Activated T-helper 2 cell treated with anti-CD3 and anti-CD28 coated beads, Interferon-gamma antibody, Interleukin-2, Interleukin-4, amounts not matched to agents 10 μg/mL and 5 μg/mL and 100 μg/mL, durations not matched to agents 14 hours and 24 hours and 36 hours (primary cell): ENCODE data around the gene ZNF429. TPM values are rescaled to one million over a fixed set of nuclear protein-coding genes. Genes with fewer than 3 reads are reported as not detected.
"Not testable (repeated sequence)": the region's sequence is repeated elsewhere in the genome, so short reads cannot be mapped to it uniquely, and the experiment has no call there.

Source experiments
- DNase-seq: peaks from one replicate; pipeline ENCODE4 v3.0.0; 2021; ENCODE audit warnings: low spot score
- H3K27ac Mint-ChIP-seq: one replicate; pipeline ENCODE4 v1.8.0; 2021; ENCODE audit warnings: mixed read lengths
- H3K27me3 Mint-ChIP-seq: one replicate; pipeline ENCODE4 v1.8.0; 2021; ENCODE audit warnings: low read depth, mixed read lengths
- H3K36me3 Mint-ChIP-seq: one replicate; pipeline ENCODE4 v1.8.0; 2021; ENCODE audit warnings: low read depth, mixed read lengths
- H3K4me1 Mint-ChIP-seq: one replicate; pipeline ENCODE4 v1.8.0; 2021; ENCODE audit warnings: low read depth, mixed read lengths
- H3K4me3 Mint-ChIP-seq: one replicate; pipeline ENCODE4 v1.8.0; 2021; ENCODE audit warnings: low read depth, mild to moderate bottlenecking, moderate library complexity, mixed read lengths
- H3K9me3 Mint-ChIP-seq: one replicate; pipeline ENCODE4 v1.8.0; 2021; ENCODE audit warnings: mixed read lengths
- intact Hi-C: fragments of 100-400 bp; cut with micrococcal nuclease; formaldehyde crosslinking; loops from one replicate; pipeline ENCODE4 v1.15.1; 2023
- total RNA-seq: library from RNA; stranded (reverse); gene quantifications from 2 replicates; pipeline ENCODE4 v1.2.3, GENCODE V29; 2022

ZNF429 gene
- total RNA-seq, 1 donor from 2014 or later = 5.0 TPM

DNA sequence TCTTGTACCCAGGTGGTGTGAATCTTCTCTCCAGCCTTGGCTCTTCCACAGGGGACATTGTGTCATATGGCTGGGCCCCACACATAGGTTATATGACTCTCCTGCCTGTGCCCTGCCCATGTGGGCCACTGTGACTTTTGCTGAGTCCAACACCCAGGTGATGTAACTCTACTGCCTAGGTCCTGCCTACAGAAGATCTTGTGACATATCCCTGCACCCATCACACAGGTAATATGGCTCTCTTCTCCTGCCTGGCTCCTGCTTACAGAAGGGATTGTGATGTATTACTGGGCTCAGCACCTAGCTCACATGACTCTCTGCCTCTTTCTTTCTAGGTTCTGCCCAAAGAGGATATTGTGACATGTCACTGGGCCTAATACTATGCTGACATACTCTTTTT lies 19.5 kb upstream of the ZNF429 start:
- Mint-ChIP-seq H3K27ac (no peak overlapping the region), H3K27me3 (no peaks in the 10 kb centered on the region), H3K4me1 (no peaks in the 10 kb centered on the region), H3K4me3 (no peak overlapping the region), H3K9me3 (peaks cover 56% of the 10 kb centered on the region), H3K36me3 (peaks cover 6% of the 10 kb centered on the region)
- intact Hi-C loops = no loop called here
- DNase-seq = no peak

DNA sequence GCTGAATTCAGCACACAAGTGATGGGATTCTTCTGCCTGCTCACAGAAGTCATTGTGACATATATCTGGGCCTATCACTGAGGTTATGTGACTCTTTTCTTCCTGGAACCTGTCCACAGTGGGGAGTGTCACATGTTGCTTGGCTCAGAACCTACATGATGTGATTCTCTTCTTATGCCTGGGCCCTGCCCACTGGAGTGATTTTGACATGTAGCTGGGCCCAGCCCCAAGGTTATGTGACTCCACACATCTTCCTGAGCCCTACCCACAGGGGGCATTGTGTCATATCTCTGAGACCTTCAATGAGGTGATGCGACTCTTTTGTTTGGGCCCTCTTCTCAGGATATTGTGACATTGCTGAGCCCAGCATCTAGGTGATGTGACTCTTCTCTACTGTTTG lies 17.4 kb upstream of the ZNF429 start:
- H3K9me3 Mint-ChIP-seq = peaks cover 62% of the 10 kb centered on the region
- H3K4me1 Mint-ChIP-seq = no peaks in the 10 kb centered on the region
- H3K27me3 Mint-ChIP-seq = no peaks in the 10 kb centered on the region
- intact Hi-C loops = no loop called here
- DNase-seq = no peak
- H3K36me3 Mint-ChIP-seq = peaks cover 9% of the 10 kb centered on the region
- no peak overlapping the region for H3K4me3 Mint-ChIP-seq
- H3K27ac Mint-ChIP-seq = no peak overlapping the region

DNA sequence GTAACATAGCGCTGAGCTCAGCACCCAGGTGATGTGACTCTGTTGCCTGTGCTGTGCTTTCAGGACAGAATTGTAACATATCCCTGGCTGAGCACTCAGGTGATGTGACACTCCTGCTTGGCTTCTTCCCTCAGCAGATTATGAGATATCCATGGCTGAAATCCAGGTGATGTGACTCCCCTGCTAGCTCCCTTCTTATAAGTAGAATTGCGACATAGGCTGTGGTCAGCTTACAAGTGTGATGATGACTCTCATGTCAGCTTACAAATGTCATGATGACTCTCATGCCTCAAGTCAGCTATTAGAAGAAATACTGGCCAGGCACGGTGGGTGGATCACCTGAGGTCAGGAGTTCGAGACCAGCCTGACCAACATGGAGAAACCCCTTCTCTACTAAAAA lies 14.3 kb upstream of the ZNF429 start:
- no peaks in the 10 kb centered on the region for H3K27me3 Mint-ChIP-seq
- DNase-seq = no peak
- intact Hi-C loops = no loop called here
- peaks cover 64% of the 10 kb centered on the region for H3K9me3 Mint-ChIP-seq
- H3K36me3 Mint-ChIP-seq = peaks cover 6% of the 10 kb centered on the region
- no peaks in the 10 kb centered on the region for H3K4me1 Mint-ChIP-seq
- no peak overlapping the region for H3K4me3 Mint-ChIP-seq
- H3K27ac Mint-ChIP-seq = no peak overlapping the region

GRCh38 chr19:21492947-21493906 lies 12.2 kb upstream of the ZNF429 start:
- no peak overlapping the region for H3K4me3 Mint-ChIP-seq
- H3K4me1 Mint-ChIP-seq = no peaks in the 10 kb centered on the region
- DNase-seq = no peak
- H3K27me3 Mint-ChIP-seq = no peaks in the 10 kb centered on the region
- no peak overlapping the region for H3K27ac Mint-ChIP-seq
- peaks cover 74% of the 10 kb centered on the region for H3K9me3 Mint-ChIP-seq
- intact Hi-C loops = no loop called here
- H3K36me3 Mint-ChIP-seq = peaks cover 8% of the 10 kb centered on the region

- Mint-ChIP-seq H3K27ac (no peak overlapping the region), H3K4me3 (no peak overlapping the region), H3K36me3 (peaks cover 8% of the 10 kb centered on the region), H3K4me1 (no peaks in the 10 kb centered on the region), H3K9me3 (peaks cover 57% of the 10 kb centered on the region), H3K27me3 (no peaks in the 10 kb centered on the region)
- intact Hi-C loops = no loop called here
- DNase-seq = no peak
Observed at GRCh38 chr19:21496876-21497275, 8.5 kb upstream of the ZNF429 start.

- no peak overlapping the region for H3K4me3 Mint-ChIP-seq
- peaks cover 6% of the 10 kb centered on the region for H3K36me3 Mint-ChIP-seq
- peaks cover 51% of the 10 kb centered on the region for H3K9me3 Mint-ChIP-seq
- DNase-seq = no peak
- H3K4me1 Mint-ChIP-seq = no peaks in the 10 kb centered on the region
- intact Hi-C loops = no loop called here
- H3K27ac Mint-ChIP-seq = no peak overlapping the region
- no peaks in the 10 kb centered on the region for H3K27me3 Mint-ChIP-seq
Observed at GRCh38 chr19:21498651-21499050, 6.8 kb upstream of the ZNF429 start.

DNA sequence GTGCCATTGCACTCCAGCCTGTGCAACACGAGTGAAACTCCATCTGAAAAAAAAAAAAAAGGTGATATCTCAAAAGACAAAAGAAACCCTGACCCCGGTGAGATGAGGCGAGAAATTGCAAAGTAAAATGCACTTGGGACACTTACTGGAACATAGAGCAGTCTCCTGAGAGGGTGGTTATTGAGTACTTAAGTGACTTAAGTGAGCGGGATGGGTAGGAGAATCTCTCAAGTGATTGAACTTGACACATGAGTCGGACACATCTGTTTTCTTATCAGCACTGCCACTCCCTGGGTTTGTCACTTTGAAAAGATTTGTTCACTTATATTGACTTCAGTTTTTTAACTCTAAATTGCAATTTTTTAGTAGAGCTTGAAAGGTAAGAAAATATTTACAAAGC lies 2.8 kb downstream of the ZNF429 start:
- Mint-ChIP-seq H3K4me1 (peaks cover 12% of the 10 kb centered on the region), H3K4me3 (no peak overlapping the region), H3K9me3 (peaks cover 39% of the 10 kb centered on the region), H3K27ac (no peak overlapping the region), H3K36me3 (peaks cover 51% of the 10 kb centered on the region), H3K27me3 (no peaks in the 10 kb centered on the region)
- no peak for DNase-seq
- intact Hi-C loops = loop anchor here (5.0 kb wide), 2 partner anchors 329 to 731 kb away; partner anchors contain the start of genes ZNF43 and ZNF66

- Mint-ChIP-seq H3K9me3 (peaks cover 51% of the 10 kb centered on the region), H3K36me3 (peaks cover 54% of the 10 kb centered on the region)
- H3K4me3 Mint-ChIP-seq, DNase-seq, H3K27me3 Mint-ChIP-seq, H3K27ac Mint-ChIP-seq, H3K4me1 Mint-ChIP-seq, intact Hi-C loops: not testable (repeated sequence)
Observed at GRCh38 chr19:21511058-21511457, 5.7 kb downstream of the ZNF429 start.

- H3K27ac Mint-ChIP-seq, intact Hi-C loops, H3K27me3 Mint-ChIP-seq, H3K4me3 Mint-ChIP-seq, DNase-seq, H3K4me1 Mint-ChIP-seq: not testable (repeated sequence)
- peaks cover 56% of the 10 kb centered on the region for H3K36me3 Mint-ChIP-seq
- peaks cover 61% of the 10 kb centered on the region for H3K9me3 Mint-ChIP-seq
Observed at GRCh38 chr19:21512609-21513008, 7.2 kb downstream of the ZNF429 start.

- Mint-ChIP-seq H3K27me3 (no peaks in the 10 kb centered on the region), H3K4me3 (no peak overlapping the region), H3K4me1 (no peaks in the 10 kb centered on the region), H3K27ac (no peak overlapping the region), H3K36me3 (peaks cover 50% of the 10 kb centered on the region), H3K9me3 (peaks cover 59% of the 10 kb centered on the region)
- DNase-seq = no peak
- intact Hi-C loops = no loop called here
Observed at GRCh38 chr19:21513651-21514050, 8.2 kb downstream of the ZNF429 start.

DNA sequence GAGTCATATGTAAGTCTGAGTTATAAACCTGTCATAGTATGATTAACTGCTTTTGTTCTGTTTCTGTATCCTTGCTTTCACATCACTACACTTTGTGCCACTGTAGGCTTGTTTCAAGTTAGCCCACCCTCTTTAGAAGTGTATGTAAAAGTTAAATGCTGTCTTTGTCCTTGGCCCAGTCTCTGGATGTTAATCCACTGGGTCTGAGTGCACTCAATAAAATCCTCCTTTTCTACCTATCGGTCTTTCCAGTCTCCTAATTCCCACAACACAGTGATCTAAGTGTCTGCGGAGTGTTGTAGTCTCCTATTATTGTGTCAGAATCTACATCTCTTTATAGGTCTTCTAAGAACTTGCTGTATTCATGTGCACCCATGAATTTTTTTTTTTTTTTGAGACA lies 14.1 kb downstream of the ZNF429 start:
- Mint-ChIP-seq H3K36me3 (peaks cover 60% of the 10 kb centered on the region), H3K9me3 (peaks cover 66% of the 10 kb centered on the region), H3K27ac (no peak overlapping the region), H3K4me1 (no peaks in the 10 kb centered on the region), H3K4me3 (no peak overlapping the region), H3K27me3 (no peaks in the 10 kb centered on the region)
- DNase-seq = no peak
- intact Hi-C loops = no loop called here

GRCh38 chr19:21532904-21533303 lies 27.5 kb downstream of the ZNF429 start:
- Mint-ChIP-seq H3K36me3 (peaks cover 50% of the 10 kb centered on the region), H3K9me3 (peaks cover 55% of the 10 kb centered on the region), H3K27me3 (no peaks in the 10 kb centered on the region), H3K4me1 (no peaks in the 10 kb centered on the region), H3K4me3 (no peak overlapping the region), H3K27ac (no peak overlapping the region)
- no peak for DNase-seq
- intact Hi-C loops = no loop called here

GRCh38 chr19:21536741-21537290 lies 31.4 kb downstream of the ZNF429 start:
- DNase-seq, intact Hi-C loops, H3K4me3 Mint-ChIP-seq, H3K27ac Mint-ChIP-seq, H3K4me1 Mint-ChIP-seq, H3K27me3 Mint-ChIP-seq: not testable (repeated sequence)
- H3K9me3 Mint-ChIP-seq = peaks cover 56% of the 10 kb centered on the region
- H3K36me3 Mint-ChIP-seq = peaks cover 42% of the 10 kb centered on the region
